Measurements from ENCODE around the gene CALHM6. TPM values are rescaled to one million over a fixed set of nuclear protein-coding genes. Genes with fewer than 3 reads are reported as not detected.

CALHM6 gene
- total and polyA plus RNA-seq, 10 of the 15 experiments (the other 5 are each of a cell fraction or from before 2014, with no cell fraction given), result 0.15 to 3.4 (median 1.3) TPM

GRCh38 chr6:116463301-116463700, 2.1 kb downstream of the CALHM6 start:
- POLR2A ChIA-PET, result no interaction called here
- Histone ChIP-seq H3K9me3 (replicated peaks; ENCODE audit: control insufficient read depth, insufficient read depth, low read length) (no peaks in the 10 kb centered on the region), H3K27ac (ENCODE audit: control insufficient read depth, insufficient read depth) (no peak overlapping the region), H3K4me3 (no peak overlapping the region), H4K20me1 (ENCODE audit: control insufficient read depth, insufficient read depth) (no peaks in the 10 kb centered on the region), H2AFZ (ENCODE audit: control insufficient read depth, low read depth, low read length) (no peak overlapping the region), H3K36me3 (ENCODE audit: control insufficient read depth in 2 of 2, insufficient read depth in 2 of 2, low read length in 1 of 2) (no peaks in the 10 kb centered on the region), H3K79me2 (ENCODE audit: control insufficient read depth, insufficient read depth, low read length) (no peaks in the 10 kb centered on the region), H3K9ac (ENCODE audit: control insufficient read depth, insufficient read depth, low read length) (no peak overlapping the region), H3K27me3 (replicated peaks in 1 of 2; ENCODE audit: control insufficient read depth in 2 of 2, insufficient read depth in 2 of 2, low read length in 1 of 2) (peaks cover 0 to 3% of the 10 kb centered on the region in 2 experiments; a peak in 3 of 4 replicates), H3K4me2 (ENCODE audit: control insufficient read depth, insufficient read depth) (no peak overlapping the region), H3K4me1 (ENCODE audit: control insufficient read depth, insufficient read depth, low read length) (peaks cover 17% of the 10 kb centered on the region)
- in situ Hi-C loops (cut with MboI), result no loop called here
- CTCF ChIA-PET, result interaction anchor here (0.6 to 1.5 kb wide), 6 partner anchors 12 to 177 kb away, joined by 3 to 4 read pairs (median 3); no protein-coding TSS in a partner anchor
- intact Hi-C loops (cut with micrococcal nuclease; ENCODE audit: unreplicated experiment), result no loop called here
- RAD21 ChIA-PET (ENCODE audit: unreplicated experiment), result no interaction called here
- ATAC-seq, result no peak
- TF ChIP-seq MLLT1 (IDR thresholded peaks at IDR 0.05) (no peak), RELA (IDR thresholded peaks at IDR 0.05; ENCODE audit: borderline replicate concordance, partially characterized antibody) (no peak), MEF2B (IDR thresholded peaks at IDR 0.05; ENCODE audit: partially characterized antibody, poor library complexity, severe bottlenecking) (no peak), CHD2 (IDR thresholded peaks at IDR 0.05; ENCODE audit: borderline replicate concordance, low read depth, low read length) (no peak), ZSCAN29 (IDR thresholded peaks at IDR 0.05) (no peak), BMI1 (IDR thresholded peaks at IDR 0.05; ENCODE audit: borderline replicate concordance) (no peak), TBL1XR1 (IDR thresholded peaks at IDR 0.05; ENCODE audit: low read depth, low read length) (no peak), NBN (IDR thresholded peaks at IDR 0.05) (no peak), STAT1 (conservative IDR thresholded peaks at IDR 0.05) (no peak), JUND (IDR thresholded peaks at IDR 0.05; ENCODE audit: low read depth, low read length) (no peak), GATAD2B (conservative IDR thresholded peaks at IDR 0.05; ENCODE audit: low read depth) (no peak), ASH2L (IDR thresholded peaks at IDR 0.05; ENCODE audit: borderline replicate concordance, low read depth) (no peak), FOS (IDR thresholded peaks at IDR 0.05; ENCODE audit: borderline replicate concordance, extremely low read depth, insufficient read length) (no peak)
- TF ChIP-seq, protein P1, sequence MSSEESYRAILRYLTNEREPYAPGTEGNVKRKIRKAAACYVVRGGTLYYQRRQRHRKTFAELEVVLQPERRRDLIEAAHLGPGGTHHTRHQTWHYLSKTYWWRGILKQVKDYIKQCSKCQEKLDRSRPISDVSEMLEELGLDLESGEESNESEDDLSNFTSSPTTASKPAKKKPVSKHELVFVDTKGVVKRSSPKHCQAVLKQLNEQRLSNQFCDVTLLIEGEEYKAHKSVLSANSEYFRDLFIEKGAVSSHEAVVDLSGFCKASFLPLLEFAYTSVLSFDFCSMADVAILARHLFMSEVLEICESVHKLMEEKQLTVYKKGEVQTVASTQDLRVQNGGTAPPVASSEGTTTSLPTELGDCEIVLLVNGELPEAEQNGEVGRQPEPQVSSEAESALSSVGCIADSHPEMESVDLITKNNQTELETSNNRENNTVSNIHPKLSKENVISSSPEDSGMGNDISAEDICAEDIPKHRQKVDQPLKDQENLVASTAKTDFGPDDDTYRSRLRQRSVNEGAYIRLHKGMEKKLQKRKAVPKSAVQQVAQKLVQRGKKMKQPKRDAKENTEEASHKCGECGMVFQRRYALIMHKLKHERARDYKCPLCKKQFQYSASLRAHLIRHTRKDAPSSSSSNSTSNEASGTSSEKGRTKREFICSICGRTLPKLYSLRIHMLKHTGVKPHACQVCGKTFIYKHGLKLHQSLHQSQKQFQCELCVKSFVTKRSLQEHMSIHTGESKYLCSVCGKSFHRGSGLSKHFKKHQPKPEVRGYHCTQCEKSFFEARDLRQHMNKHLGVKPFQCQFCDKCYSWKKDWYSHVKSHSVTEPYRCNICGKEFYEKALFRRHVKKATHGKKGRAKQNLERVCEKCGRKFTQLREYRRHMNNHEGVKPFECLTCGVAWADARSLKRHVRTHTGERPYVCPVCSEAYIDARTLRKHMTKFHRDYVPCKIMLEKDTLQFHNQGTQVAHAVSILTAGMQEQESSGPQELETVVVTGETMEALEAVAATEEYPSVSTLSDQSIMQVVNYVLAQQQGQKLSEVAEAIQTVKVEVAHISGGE (CRISPR knock-in tag; IDR thresholded peaks at IDR 0.05), result no peak
- TF ChIP-seq, protein P2, sequence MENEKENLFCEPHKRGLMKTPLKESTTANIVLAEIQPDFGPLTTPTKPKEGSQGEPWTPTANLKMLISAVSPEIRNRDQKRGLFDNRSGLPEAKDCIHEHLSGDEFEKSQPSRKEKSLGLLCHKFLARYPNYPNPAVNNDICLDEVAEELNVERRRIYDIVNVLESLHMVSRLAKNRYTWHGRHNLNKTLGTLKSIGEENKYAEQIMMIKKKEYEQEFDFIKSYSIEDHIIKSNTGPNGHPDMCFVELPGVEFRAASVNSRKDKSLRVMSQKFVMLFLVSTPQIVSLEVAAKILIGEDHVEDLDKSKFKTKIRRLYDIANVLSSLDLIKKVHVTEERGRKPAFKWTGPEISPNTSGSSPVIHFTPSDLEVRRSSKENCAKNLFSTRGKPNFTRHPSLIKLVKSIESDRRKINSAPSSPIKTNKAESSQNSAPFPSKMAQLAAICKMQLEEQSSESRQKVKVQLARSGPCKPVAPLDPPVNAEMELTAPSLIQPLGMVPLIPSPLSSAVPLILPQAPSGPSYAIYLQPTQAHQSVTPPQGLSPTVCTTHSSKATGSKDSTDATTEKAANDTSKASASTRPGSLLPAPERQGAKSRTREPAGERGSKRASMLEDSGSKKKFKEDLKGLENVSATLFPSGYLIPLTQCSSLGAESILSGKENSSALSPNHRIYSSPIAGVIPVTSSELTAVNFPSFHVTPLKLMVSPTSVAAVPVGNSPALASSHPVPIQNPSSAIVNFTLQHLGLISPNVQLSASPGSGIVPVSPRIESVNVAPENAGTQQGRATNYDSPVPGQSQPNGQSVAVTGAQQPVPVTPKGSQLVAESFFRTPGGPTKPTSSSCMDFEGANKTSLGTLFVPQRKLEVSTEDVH (IDR thresholded peaks at IDR 0.05; ENCODE audit: low read depth, partially characterized antibody), result no peak
- 99% methylated on average over 4 of the region's 4 CpGs for WGBS (ENCODE audit: insufficient coverage, insufficient replicate concordance, low lambda C conversion rate, missing lambda C conversion rate)
- no peak for FAIRE-seq
- BruUV-seq (replicated peaks), result no TSS peak
- SMC1A ChIA-PET (ENCODE audit: uncharacterized antibody, unreplicated experiment), result interaction anchor here (0.6 to 1.5 kb wide), 6 partner anchors 14 to 490 kb away, joined by 3 to 4 read pairs (median 3); no protein-coding TSS in a partner anchor
- DNase-seq (ENCODE audit: low read depth, low spot score), result no peak

Measured in GM12878 (cell line).